Subcutaneous adipose tissue (tissue), 4 donors: ENCODE data around the gene CEP131. TPM values are rescaled to one million over a fixed set of nuclear protein-coding genes. Genes with fewer than 3 reads are reported as not detected.

Experiments
- total RNA-seq, 4 donors: library from RNA; depleted of rRNA; stranded (reverse); fragments of >200 nt; gene quantifications; one replicate each; pipeline ENCODE4 v1.1.0, GENCODE V29; 2016
- TF ChIP-seq, protein P1 (sequence below): fragments of 450-650 bp; IDR thresholded peaks from one replicate; pipeline ENCODE4 v1.5.1; 2016; ENCODE audit warnings: low read depth, mild to moderate bottlenecking, control low read depth, antibody characterized with exemption, moderate library complexity

Gene CEP131
- total RNA-seq, 4 donors from 2014 or later: 1.6 to 8.1 (median 5.4) TPM

DNA sequence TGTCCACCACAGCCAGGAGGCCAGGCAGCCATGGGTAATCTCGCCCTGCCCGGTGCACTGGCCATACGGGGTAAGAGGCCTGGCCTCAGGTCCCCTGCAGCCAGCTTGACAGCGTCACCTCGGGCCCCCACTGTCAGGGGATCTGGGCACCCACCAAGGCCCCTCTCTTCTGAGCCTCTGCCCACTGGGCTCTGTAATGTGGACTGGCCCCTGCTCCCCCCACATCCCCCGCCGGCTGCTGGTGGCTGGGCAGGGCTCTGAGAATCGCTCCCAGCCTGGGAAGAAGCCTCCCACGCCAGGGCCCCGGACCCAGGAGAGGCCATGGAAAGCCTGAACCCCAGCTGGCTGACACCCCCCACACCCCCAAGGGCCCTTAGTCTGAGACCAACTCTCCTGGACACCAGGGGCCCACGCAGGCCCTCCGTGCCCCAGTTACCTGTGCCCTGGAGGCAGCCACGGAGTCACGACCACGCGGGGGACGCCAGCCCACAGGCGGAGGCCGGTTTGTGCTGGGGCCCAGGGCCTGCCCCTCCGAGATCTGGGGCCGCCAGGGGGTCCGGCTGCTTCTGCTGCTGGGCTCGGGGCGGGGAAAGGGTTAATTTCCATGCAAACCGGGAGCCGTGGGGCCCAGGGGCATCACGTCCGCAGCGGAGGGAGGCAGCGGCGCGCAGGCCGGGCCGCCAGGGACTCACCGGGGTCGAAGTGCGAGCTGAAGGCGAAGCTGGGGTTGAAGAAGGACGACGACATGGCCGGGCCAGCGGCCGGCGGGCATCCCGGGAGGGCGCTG lies 57.3 kb downstream of the CEP131 start, which contains the start of gene PVALEF:
Gene PVALEF (plus strand): TSS at position 262 of the 787 bp plus-strand sequence. CDS start 15,720 bp downstream, outside the sequence.
- TF ChIP-seq, protein P1, sequence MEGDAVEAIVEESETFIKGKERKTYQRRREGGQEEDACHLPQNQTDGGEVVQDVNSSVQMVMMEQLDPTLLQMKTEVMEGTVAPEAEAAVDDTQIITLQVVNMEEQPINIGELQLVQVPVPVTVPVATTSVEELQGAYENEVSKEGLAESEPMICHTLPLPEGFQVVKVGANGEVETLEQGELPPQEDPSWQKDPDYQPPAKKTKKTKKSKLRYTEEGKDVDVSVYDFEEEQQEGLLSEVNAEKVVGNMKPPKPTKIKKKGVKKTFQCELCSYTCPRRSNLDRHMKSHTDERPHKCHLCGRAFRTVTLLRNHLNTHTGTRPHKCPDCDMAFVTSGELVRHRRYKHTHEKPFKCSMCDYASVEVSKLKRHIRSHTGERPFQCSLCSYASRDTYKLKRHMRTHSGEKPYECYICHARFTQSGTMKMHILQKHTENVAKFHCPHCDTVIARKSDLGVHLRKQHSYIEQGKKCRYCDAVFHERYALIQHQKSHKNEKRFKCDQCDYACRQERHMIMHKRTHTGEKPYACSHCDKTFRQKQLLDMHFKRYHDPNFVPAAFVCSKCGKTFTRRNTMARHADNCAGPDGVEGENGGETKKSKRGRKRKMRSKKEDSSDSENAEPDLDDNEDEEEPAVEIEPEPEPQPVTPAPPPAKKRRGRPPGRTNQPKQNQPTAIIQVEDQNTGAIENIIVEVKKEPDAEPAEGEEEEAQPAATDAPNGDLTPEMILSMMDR: no peak

DNA sequence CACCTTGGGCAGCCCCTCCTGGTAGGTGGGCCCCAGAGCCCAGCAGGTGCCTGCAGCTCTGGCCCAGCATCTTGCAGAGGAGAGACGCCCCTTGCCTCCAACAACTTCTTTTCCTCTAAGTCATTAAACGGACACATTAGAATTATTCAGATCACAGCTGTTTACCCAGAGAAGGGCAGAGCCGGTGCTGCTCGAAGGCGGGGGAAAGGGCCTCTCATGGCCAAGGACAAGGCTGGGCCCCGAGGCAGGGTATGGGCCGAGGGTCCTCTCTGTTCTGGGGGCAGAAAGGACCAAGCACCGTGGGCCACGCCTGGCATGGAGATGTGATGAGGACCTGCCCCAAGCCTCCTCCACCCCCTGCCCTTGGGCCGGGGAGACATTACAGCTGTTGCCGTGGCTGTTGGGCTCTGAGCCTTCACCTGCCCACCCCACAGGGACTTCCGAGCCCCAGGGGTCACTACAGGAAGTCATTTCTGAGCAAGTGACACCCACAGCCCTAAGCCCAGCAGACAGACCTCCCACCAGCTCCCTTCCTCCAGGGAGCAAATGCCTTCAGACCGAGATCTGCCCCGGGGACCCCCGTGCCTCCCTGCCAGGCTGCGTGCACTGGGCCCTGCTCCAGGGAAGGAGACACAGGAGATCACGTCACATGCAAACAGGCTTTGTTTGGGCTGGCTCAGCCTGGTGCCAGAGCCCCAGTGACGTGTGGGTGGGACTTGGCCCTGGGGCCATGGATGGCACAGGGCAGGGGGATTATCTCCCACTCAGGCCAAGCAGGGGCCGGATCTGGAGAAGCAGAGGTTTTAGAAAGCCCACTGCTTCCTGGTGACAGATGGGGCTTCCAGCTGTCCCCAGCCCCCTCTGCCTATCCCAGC lies 58.2 kb downstream of the CEP131 start:
- TF ChIP-seq, protein P1: no peak

DNA sequence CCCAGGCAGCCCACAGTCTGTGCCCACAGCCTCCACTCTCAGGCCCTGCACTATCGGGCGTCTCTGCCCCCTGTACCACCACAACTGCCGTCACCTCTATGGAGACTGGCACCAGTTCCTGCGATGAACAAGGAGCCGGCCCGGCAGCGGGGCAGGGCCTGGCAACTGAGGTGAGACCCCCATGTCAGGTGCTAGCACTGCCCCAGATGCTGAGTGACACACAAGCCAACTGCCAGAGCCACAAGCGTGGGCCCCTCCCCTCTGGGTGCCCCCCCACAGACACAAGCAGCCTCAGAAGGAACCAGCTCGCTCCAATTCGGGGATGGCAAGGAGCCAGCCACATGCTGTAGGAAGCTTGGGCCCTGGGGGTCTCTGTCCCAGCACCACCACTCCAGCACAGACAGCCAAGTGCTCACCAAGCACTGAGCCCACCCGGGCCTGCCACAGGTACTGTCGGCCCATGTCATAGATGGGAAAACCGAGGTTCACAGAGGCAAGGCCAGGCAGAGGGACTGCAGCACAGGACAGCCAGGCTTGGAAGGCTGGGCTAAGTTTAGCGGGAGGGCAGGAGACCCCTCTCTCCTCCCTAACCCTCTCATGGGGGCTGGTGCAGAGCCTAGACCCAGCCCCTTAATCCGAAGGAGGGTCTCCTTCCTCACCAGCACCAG lies 58.9 kb downstream of the CEP131 start:
- TF ChIP-seq, protein P1: no peak

DNA sequence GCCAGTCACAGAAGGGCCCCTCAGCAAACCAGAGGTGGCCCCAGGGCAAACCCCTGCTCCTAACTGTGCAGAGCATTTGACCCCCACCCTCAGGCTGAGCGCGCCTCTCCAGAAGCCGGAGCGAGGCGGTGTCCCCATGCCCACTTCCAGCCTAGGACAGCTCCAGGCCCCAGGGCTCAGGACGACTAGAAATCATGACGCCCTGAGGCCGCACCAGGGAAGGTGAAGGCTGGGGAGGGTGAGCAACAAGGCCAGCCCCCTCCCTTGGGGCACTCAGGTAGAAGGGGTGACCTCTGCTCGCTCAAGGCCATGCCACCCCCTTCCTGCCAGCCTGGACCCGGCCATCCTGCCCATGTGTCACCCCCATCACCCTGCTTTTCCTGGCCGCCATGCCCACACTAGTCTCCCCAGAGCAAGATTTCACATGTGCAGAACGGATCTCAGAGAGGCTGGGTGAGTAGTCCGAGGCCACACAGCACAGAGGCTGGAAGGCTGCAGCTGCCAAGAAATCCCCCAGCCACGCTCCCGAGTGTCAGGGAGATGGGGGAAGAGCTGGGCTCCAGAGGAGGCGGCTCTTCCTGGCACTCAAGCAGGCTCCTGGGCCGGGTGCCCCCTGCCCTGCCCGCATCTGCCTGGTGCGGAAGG lies 59.6 kb downstream of the CEP131 start:
- TF ChIP-seq, protein P1: no peak

DNA sequence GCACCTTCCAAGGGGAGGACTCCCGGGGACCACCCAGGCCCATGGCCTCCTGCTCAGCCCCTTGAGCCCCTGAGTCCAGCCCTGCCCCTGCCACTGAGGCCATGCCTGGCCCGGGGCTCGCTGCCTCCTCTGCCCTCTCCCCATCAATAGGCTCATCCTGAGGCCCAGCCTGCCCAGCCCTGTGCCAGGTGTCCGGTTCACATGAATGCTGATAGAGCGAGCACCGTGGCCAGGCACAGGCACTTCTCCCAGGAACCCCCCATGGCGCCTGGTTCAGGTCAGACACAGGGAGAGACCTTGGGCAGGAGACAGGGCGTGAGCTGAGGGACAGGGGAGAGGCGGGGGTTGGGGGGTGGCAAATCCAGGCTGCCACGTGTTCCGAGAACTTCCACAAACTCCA lies 60.3 kb downstream of the CEP131 start:
- TF ChIP-seq, protein P1: no peak

DNA sequence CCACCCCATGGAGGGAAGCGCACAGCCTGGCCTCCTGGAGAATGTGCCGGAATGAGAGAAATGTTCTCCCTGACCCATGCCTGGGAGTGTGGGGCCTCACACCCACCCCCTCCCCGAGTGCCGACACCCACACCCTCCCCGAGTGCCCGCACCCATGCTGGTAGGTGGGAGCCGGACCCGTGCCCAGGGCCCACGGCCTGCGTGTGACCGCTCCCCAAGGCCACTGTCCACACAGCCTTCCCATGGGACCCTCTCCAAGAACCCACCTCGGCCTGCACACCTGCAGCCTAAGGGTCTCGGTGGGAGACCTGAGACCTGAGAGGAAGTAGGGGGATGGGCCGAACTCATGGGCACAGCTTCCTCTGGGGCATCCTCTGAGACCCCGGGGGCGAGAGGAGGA lies 60.8 kb downstream of the CEP131 start:
- TF ChIP-seq, protein P1: no peak
